HG02759 (cell line): ENCODE data around the gene SMAD9.
"Not testable (repeated sequence)": the region's sequence is repeated elsewhere in the genome, so short reads cannot be mapped to it uniquely, and the experiment has no call there.

Source experiments
- ATAC-seq: cut with Tn5 transposase; IDR thresholded peaks from one replicate; pipeline ENCODE4 v1.9.1; 2021; ENCODE audit warnings: mild to moderate bottlenecking, moderate library complexity; ENCODE audit not compliant: unreplicated experiment

Gene SMAD9

DNA sequence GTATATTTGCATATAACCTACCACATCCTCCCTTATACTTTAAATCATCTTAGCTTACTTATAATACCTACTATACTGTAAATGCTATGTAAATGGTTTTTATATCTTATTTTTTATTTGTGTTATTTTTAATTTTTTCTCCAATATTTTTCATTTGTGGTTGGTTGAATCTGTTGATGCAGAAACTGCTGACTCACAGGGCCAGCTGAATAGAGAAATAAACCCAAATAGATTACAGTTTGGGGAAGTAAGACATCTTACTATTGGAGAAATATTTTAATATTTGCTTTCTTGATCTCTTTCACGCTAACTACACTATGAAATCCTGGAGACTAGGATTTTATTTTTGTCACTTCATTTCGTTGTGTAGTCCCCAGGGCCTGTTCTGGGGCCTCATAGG lies 7.1 kb downstream of the SMAD9 start:
- no peak for ATAC-seq

DNA sequence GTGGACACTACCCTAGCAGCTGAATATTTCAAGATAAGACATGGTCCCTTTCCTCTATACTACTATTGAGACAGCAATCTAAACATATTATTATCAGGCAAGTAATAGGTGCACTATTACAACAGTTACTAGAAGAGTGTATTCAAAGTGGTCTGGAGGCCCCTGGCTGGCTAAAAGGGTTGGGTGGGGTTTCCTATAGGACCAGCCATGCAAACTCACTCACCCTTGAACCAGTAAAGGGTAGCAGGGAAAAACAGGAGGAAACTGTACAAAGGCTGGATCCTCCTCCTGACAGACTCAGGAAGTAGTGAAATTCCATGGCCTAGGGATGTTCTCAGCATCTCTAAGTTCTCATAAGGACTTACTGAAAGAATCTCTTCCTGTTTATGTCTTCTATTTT lies 7.7 kb downstream of the SMAD9 start:
- no peak for ATAC-seq

DNA sequence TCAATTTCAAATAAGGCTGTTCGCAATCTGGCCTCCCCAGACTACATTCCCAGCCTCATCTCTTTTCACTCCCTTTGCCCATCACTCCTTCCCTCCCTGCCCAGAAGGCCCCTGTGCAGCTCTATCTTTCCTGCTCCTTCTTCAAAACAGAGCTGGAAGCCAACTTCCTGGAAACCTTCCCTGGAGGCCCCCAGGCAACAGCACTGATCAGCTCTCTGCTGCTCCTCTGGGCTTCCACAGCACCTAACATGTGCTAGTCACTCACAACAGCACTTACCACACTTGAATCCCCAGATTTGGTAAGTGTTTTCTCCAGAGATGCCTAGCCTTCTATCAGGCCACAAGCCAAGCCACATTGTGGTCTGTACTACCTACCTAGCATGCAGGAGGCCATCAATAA lies 9.5 kb downstream of the SMAD9 start:
- no peak for ATAC-seq

DNA sequence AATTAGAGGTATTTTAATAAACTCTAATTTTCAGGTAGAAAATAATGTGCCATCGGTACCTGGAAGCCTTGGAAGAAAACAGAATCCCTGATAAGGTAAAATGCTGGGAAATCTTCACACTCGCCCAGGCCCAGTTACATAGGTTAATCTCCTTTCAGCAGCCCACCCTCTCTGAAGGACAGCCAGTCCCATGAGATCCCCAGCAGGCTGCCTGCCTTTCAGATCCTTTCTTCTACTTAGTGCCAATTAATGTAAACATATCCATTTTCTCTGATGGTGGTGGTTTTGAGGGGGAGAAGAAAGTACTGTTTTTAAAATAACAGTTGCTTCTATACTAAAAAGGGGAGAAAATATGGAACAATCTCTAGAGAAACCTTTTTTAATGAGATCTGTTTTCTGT lies 12.2 kb downstream of the SMAD9 start:
- ATAC-seq = no peak

DNA sequence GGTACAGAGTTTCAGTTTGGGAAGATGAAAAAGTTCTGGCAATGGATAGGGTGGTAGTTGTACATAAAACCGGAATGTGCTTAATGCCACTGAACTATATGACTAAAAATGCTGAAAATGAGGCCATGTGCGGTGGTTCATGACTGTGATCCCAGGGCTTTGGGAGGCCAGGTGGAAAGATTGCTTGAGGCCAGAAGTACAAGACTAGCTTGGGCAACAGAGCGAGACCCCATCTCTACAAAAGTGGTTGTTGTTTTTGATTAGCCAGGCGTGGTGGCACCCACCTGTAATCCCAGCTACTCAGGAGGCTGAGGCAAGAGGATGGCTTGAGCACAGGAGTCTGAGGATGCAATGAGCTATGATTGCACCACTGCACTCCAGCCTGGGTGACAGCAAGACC lies 12.8 kb downstream of the SMAD9 start:
- no peak for ATAC-seq

DNA sequence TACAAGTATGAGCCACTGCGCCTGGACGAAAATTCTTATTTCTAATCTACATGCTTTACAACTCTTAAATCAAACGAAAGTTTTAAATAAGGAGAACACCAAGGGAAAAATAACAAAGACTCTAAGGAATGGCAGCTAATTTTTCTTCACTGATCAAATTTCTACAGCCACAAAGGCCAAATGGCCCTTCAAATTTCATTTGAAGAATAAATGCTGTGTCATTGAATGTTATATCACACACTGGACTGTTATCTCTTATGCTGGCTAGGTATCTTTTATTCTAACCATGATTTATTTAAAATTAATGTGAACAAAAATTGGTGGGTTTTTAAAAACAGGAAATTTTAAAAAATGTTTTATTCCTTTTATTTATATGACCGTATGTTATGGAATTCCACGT lies 14.1 kb downstream of the SMAD9 start:
- ATAC-seq = no peak

DNA sequence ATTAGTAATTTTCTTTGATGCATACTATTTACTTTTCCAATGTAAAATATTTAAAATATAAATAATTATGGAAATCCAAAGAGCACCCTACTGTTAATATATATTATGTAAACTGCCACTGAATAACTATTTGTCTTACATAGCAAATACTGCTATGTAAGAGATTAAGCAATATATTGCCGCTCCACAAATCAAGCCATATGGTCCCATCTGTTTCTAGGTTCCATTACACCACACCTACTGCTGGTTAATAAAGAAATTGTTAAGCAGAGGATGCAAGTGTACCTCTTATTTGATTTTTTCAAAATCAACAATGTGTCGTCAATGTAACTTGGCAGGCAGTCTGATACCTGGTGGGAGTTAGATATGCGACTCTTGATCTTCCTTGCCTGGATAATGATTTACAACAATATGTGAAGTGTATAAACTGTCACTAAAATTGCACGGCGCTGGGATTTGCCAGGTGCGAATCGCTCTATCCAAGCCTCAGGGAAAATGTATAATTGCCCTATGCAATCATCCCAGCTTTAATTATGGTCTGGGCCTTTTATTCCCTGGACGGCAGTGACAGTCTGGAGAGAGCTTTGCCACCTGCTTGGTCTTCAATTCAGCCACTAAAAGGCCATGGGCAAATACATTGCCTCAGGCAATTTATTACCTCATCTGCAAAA lies 16.0 kb downstream of the SMAD9 start:
- ATAC-seq = no peak

DNA sequence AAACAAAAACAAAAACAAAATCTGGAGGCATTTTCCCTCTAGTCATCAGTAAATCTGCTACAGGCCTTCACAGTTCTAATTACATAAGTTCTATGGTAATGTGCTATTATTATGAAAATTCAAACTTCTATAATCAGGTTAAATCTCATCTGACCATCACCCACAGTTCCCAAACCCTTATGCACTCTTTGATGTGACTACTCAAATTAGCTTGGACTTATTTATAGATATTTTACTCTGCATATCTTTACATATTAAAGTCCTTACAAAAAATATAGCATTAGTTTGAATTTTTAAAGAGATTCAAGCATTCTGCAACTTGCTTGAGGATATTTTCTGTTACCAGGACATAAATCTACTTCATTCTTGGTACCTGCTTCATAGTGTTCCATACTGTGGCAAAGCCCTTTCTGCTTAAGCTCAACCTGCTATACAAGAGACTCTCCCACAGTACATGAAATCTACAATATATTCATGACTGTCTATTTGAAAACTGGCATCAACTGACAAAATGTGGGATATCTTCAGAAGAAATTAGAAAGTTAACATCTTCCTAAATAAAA lies 22.9 kb downstream of the SMAD9 start:
- ATAC-seq = no peak

DNA sequence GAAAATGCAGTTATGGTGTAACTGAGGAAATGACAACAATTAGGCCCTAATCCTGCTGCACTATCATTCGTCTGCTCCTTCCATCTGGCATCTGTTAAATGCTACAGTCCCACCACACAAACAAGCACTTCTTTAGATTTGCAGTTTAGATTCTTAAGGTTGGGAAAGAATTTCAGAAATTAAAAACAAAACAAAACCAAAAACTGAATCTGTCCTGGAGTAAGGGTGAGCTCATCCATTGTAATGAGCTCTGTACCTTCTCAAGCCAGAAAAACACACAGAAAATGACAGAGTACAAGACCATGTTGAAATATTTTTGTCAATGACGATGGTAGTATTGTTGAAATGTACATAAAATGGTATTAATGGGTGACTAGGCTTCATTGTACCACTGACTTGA lies 28.3 kb downstream of the SMAD9 start:
- no peak for ATAC-seq

DNA sequence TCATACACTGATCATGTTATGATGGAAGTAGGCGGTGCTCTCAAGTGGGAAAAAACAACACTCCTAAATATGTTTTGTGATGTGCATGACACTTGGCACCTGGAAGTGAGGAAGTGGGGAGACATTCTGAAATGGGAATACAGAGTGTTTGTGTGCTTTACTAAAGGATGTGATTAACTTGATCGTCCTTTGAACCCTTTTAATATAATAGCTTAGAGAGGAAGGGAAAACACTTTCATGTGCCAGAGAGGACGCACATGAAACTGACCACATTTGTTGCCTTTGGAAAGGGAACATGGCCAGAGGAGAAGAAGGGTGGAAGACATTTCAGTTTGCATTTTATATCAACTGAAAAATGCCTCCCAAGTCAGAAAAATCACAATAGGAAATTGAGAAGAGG lies 31.4 kb downstream of the SMAD9 start:
- ATAC-seq = no peak

DNA sequence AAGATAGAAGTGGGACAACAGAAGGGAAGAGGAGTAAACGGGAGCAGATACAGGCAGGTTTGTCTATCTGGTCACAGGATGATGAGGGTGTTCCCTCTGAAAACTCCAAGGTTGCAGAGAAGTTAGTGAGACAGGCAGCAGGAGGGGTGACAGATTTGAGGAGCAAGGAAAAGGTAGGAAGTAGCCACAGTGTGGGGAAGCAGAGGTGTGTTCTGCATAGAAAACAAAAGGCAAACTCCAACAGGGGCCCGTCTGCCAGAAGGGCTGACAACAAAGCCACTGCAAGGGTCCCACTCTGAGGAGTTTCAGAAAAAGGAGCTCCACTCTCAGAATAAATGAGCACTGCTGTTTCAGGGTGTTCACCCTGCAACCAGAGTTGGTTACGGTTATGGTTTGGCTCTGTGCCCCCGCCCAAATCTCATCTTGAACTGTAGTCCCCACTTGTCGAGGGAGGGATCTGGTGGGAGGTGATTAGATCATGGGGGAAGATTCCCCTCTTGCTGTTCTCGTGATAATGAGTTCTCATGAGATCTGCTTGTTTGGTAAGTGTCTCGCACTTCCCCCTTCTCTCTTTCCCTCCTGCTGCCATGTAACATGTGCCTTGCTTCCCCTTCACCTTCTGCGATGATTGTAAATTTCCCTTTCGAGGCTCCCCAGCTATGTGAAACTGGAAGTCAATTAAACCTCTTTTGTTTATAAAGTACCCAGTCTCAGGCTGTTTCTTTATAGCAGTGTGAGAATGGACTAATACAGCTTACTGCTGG lies 32.1 kb downstream of the SMAD9 start:
- ATAC-seq = no peak

DNA sequence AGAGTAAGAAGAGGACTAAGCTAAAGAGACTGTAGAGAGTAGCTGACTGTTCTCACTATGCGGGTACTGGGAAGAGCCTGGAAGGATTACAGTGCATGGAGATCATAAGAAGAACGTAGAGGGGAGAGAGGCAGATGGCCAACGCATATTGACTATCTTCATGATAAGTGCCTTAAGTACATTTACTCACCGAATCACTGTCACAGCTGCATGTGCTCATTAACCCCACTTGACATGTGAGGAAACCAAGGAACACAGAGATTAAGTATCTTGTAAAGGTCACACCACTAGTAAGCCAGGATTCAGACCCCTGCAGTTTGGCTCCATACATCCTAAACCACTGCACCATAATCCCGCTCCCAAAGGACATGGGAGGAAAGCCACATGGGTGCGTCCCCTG lies 34.1 kb downstream of the SMAD9 start:
- no peak for ATAC-seq

DNA sequence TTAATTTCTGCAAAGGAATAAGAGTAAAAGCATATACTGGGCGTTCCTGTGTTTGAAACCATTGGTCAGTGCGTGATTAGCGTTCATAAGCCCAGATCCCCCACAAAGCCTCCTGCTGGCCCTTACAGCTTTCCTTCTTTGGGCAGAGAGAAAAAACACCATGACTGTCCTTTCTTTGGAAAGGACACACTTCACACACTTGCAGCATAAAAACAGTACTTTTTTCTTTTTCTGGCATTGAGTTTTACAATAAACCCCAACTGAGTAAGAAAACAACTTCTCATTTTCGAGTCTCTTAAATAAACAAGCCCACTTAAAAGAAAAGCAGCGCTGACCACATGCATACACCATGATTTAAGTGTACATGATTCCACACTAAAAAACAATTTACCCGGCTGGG lies 35.8 kb downstream of the SMAD9 start:
- ATAC-seq = no peak

DNA sequence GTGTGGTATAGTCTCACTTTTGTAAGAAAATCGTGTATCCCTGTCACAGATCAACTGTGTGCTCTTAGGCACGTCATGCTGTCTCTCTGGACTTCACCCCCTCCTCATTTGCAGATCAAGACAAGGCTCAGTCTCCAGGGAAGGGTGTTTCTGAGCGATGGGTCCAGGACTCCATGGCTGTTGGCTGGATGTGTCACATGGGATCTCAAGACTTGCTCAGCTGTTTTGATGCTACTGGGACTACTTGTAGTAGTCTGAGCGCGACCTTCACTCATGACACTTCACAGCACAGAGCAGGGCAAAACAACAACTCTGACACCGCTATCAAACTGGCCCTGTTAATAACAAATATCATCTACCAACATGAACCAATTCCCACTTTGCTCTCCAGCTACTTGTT lies 36.2 kb downstream of the SMAD9 start:
- ATAC-seq = no peak

DNA sequence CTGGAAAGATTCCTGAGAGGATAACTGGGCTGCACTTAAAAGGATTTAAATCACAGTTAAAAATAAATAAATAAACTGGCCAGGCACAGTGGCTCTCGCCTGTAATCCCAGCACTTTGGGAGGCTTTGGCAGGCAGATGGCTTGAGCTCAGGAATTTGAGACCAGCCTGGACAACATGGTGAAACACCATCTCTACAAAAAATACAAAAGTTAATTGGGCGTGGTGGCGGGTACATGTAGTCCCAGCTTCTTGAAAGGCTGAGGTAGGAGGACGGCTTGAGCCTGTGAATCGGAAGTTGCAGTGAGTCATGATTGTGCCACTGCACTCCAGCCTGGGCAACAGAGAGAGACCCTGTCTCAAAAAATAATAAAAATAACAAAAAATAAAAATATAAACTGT lies 36.6 kb downstream of the SMAD9 start:
- ATAC-seq = not testable (repeated sequence)

DNA sequence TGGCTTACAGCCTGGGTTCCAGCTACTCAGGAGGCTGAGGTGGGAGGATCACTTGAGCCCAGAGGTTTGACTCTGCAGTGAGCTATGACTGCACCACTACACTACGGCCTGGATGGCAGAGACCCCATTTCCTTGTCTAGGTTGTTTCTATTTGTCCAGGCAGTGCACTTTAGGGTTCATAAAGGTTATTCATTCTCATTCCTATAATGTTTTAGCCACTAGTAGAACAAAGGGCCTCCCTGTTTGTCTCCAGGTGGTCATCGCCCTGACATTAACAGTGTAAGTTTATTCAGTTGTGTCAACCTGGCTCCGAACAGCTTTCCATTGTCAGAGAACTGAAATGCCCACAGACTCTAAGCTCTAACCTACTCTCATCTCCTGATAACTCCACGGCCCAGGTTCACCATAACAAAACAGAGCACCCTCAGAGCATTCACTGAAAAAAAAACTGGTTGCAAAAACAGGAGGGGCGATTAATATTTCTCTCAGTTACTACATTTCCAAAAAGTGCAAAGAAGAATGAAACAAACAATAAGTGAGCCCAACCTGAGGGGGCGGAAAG lies 37.1 kb downstream of the SMAD9 start:
- ATAC-seq = no peak

DNA sequence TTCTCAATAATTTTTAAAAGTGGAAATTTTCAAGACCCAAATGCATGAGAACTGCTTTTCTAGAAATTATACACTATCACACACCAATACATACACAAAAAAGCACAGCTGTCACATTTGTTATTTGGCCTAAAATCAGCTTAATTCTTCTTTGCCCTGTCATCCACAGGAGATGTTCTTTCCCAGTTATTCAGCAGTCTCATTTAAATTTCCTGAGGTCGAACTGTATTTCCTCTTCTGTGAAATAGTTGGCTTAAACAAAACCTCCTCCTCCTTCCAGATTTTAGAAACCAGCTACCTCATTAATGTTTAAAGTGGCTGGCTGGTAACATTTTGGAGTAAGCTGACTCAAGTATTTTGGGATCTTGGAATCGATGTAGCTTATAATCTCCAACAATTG lies 39.1 kb downstream of the SMAD9 start:
- no peak for ATAC-seq

DNA sequence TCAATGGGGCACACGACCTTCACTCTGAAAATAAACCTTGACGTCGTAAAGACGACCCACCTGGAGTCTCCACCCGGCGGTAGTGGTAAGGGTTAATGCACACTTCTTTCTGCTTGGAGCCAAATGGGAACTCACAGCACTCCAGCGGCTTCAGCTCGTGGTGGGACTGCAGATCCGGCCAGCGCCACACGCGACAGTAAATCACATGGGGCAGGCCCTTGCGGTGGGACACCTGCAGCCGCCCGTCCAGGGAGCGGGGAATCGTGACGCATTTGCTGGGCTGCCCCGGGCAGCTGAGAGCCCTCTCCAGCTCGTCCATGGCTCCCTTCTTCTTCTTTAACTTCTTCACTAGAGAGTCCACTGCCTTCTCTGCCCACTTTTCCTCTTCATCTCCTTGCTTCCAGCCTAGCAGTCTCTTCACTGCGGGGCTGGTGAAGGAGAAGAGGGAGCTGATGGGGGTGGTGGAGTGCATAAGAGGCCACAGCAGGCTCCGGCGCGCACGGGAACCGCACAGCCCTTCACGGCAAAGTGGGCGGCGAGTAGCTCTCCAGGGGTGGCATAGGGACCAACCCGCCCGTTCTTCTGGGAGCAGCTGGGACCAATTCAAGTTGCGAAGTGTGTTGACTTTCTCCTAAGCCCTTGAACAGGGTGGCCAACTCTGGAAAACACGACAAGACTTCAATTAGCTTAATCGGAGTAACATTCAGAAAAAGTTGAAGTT lies 40.7 kb downstream of the SMAD9 start:
- no peak for ATAC-seq

DNA sequence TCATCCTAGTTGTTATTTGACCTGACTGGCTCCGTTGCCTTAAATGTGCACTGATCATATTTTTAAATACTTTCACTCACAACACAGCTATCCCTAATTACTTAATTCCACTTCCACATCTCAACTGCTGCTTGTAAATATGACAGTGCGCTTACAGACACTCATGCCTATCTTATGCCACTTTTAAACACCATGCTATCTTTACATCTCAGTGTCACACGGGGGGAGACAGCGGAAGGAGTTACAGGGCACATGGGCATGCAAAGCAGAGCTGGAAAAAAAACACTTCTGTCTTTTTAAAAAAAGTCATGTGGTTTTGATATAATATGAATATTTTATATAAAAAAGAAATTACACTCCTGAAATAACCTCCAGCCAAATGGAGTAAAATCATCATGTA lies 44.1 kb downstream of the SMAD9 start:
- no peak for ATAC-seq

DNA sequence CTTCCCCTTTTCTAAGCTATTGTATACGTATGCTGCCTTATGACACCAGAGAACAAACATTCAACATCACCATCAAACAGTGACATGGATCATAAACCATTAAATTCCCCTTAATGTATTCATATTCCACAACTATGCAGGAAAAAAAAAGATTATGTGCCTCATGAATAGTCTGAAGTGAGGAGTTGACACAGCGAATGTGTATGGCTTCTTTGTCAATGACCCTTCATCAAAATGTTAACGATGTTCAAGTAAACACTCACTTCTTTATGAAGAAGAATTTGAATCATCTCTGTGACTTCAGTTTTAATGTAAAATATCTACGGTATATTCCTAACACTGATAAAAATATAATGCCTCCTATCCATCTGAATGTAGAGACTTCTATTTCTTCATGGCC lies 44.6 kb downstream of the SMAD9 start:
- ATAC-seq = no peak

DNA sequence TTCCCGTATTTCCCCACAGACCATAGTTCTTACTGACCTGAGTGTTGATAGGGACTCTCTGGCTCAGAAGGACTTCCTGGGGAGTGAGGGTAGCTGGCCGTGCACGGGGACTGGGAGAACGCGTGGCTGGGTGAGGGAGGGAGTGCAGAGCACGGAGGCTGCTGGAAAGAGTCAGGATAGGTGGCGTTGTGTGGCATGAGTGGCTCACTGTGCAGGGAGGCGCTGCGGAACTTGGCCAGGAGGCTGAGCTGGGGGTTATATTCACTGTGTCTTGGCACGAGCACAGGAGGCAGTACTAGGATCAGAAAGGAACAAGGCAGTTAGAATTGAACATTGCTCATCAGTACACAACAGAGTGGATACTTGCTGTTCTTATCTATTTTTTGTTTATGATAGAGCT lies 47.4 kb downstream of the SMAD9 start:
- ATAC-seq = no peak
